Measurements from ENCODE around the gene DOCK7. TPM values are rescaled to one million over a fixed set of nuclear protein-coding genes. Genes with fewer than 3 reads are reported as not detected.

The DOCK7 gene
- total RNA-seq, 1 experiment from 2014 or later, result 70.1 TPM

GRCh38 chr1:62428351-62428750 is 259.8 kb downstream of the DOCK7 start:
- Histone ChIP-seq H3F3A (ENCODE audit: low read length, unreplicated experiment) (no peaks in the 10 kb centered on the region), H4K20me1 (ENCODE audit: low read length) (no peaks in the 10 kb centered on the region), H3K27me3 (ENCODE audit: low read length) (no peaks in the 10 kb centered on the region), H3K4me3 (ENCODE audit: low read length) (no peak overlapping the region), H2AFZ (ENCODE audit: low read length) (no peak overlapping the region), H3K36me3 (ENCODE audit: low read depth, low read length) (no peaks in the 10 kb centered on the region), H3K4me2 (ENCODE audit: low read length) (no peak overlapping the region), H3K4me1 (ENCODE audit: insufficient read depth, low read length) (0 out of 2 replicates have a peak, but pooled peaks cover 3% of the 10 kb centered on the region), H3K9ac (ENCODE audit: low read length) (no peak overlapping the region), H3K27ac (ENCODE audit: low read length) (no peak overlapping the region), H3K9me2 (replicated peaks; ENCODE audit: low read length) (no peaks in the 10 kb centered on the region), H3K9me3 (ENCODE audit: low read length) (no peaks in the 10 kb centered on the region), H3K79me2 (ENCODE audit: low read length) (no peaks in the 10 kb centered on the region)
- ChIA-PET POLR2A (ENCODE audit: unreplicated experiment) (no interaction called here), CTCF (no interaction called here)
- intact Hi-C loops (cut with micrococcal nuclease), result no loop called here
- BruUV-seq (replicated peaks), result no TSS peak
- DNase-seq (no peak), ATAC-seq (no peak)
- TF ChIP-seq EZH2 (IDR thresholded peaks at IDR 0.05; ENCODE audit: low read length, unreplicated experiment) (no peak), CTCF (conservative IDR thresholded peaks at IDR 0.05; ENCODE audit: low read depth, low read length) (no peak), EZH2phosphoT487 (IDR thresholded peaks at IDR 0.05; ENCODE audit: borderline replicate concordance, low read length) (no peak)

GRCh38 chr1:62426794-62427193 is 261.4 kb downstream of the DOCK7 start:
- no peak overlapping the region for H3K9ac ChIP-seq (ENCODE audit: low read length)
- no TSS peak for BruUV-seq (replicated peaks)
- H3K9me2 ChIP-seq (replicated peaks; ENCODE audit: low read length), result no peaks in the 10 kb centered on the region
- H3F3A ChIP-seq (ENCODE audit: low read length, unreplicated experiment), result no peaks in the 10 kb centered on the region
- H3K4me1 ChIP-seq (ENCODE audit: insufficient read depth, low read length), result 0 out of 2 replicates have a peak, but pooled peaks cover 3% of the 10 kb centered on the region
- ATAC-seq (no peak), DNase-seq (no peak)
- no peaks in the 10 kb centered on the region for H3K36me3 ChIP-seq (ENCODE audit: low read depth, low read length)
- CTCF ChIA-PET, result no interaction called here
- intact Hi-C loops (cut with micrococcal nuclease), result no loop called here
- H3K27ac ChIP-seq (ENCODE audit: low read length), result no peak overlapping the region
- H2AFZ ChIP-seq (ENCODE audit: low read length), result no peak overlapping the region
- no peak overlapping the region for H3K4me3 ChIP-seq (ENCODE audit: low read length)
- H3K27me3 ChIP-seq (ENCODE audit: low read length), result no peaks in the 10 kb centered on the region
- no peaks in the 10 kb centered on the region for H4K20me1 ChIP-seq (ENCODE audit: low read length)
- H3K4me2 ChIP-seq (ENCODE audit: low read length), result no peak overlapping the region
- POLR2A ChIA-PET (ENCODE audit: unreplicated experiment), result no interaction called here
- TF ChIP-seq EZH2 (IDR thresholded peaks at IDR 0.05; ENCODE audit: low read length, unreplicated experiment) (no peak), CTCF (conservative IDR thresholded peaks at IDR 0.05; ENCODE audit: low read depth, low read length) (no peak), EZH2phosphoT487 (IDR thresholded peaks at IDR 0.05; ENCODE audit: borderline replicate concordance, low read length) (no peak)
- H3K9me3 ChIP-seq (ENCODE audit: low read length), result no peaks in the 10 kb centered on the region
- no peaks in the 10 kb centered on the region for H3K79me2 ChIP-seq (ENCODE audit: low read length)

GRCh38 chr1:62426237-62426636 is 261.9 kb downstream of the DOCK7 start:
- H3F3A ChIP-seq (ENCODE audit: low read length, unreplicated experiment), result no peaks in the 10 kb centered on the region
- no peaks in the 10 kb centered on the region for H3K9me3 ChIP-seq (ENCODE audit: low read length)
- TF ChIP-seq CTCF (conservative IDR thresholded peaks at IDR 0.05; ENCODE audit: low read depth, low read length), result no peak
- TF ChIP-seq EZH2 (IDR thresholded peaks at IDR 0.05; ENCODE audit: low read length, unreplicated experiment), result no peak
- no peak for TF ChIP-seq EZH2phosphoT487 (IDR thresholded peaks at IDR 0.05; ENCODE audit: borderline replicate concordance, low read length)
- H3K4me1 ChIP-seq (ENCODE audit: insufficient read depth, low read length), result 0 out of 2 replicates have a peak, but pooled peaks cover 3% of the 10 kb centered on the region
- intact Hi-C loops (cut with micrococcal nuclease), result no loop called here
- no peak overlapping the region for H3K4me2 ChIP-seq (ENCODE audit: low read length)
- no peak overlapping the region for H2AFZ ChIP-seq (ENCODE audit: low read length)
- no peaks in the 10 kb centered on the region for H3K27me3 ChIP-seq (ENCODE audit: low read length)
- no peaks in the 10 kb centered on the region for H3K36me3 ChIP-seq (ENCODE audit: low read depth, low read length)
- no peak for DNase-seq
- BruUV-seq (replicated peaks), result no TSS peak
- no peaks in the 10 kb centered on the region for H3K9me2 ChIP-seq (replicated peaks; ENCODE audit: low read length)
- H4K20me1 ChIP-seq (ENCODE audit: low read length), result no peaks in the 10 kb centered on the region
- no peaks in the 10 kb centered on the region for H3K79me2 ChIP-seq (ENCODE audit: low read length)
- H3K9ac ChIP-seq (ENCODE audit: low read length), result no peak overlapping the region
- ChIA-PET POLR2A (ENCODE audit: unreplicated experiment) (no interaction called here), CTCF (no interaction called here)
- H3K4me3 ChIP-seq (ENCODE audit: low read length), result no peak overlapping the region
- no peak for ATAC-seq
- no peak overlapping the region for H3K27ac ChIP-seq (ENCODE audit: low read length)
